Keratinocyte (primary cell): ENCODE measurements around the gene PRDX5.
"Not testable (repeated sequence)": the region's sequence is repeated elsewhere in the genome, so short reads cannot be mapped to it uniquely, and the experiment has no call there.

Source experiments
- EZH2 ChIP-seq: IDR thresholded peaks from one replicate; pipeline ENCODE4 v1.6.1; 2012; ENCODE audit warnings: inconsistent platforms, mild to moderate bottlenecking, low read length, moderate library complexity
- TF ChIP-seq, protein P1 (sequence below), 3 experiments: IDR thresholded peaks in 1 of 3; conservative IDR thresholded peaks in 1 of 3; optimal IDR thresholded peaks in 1 of 3; 2 replicates in 2 of 3; 3 replicates in 1 of 3; pipeline versions ENCODE3 to v1.5.1; 2011; ENCODE audit warnings: low read length in 3 of 3, mild to moderate bottlenecking in 3 of 3, moderate library complexity in 2 of 3, control low read depth in 1 of 3, inconsistent platforms in 1 of 3; ENCODE audit not compliant: insufficient read depth in 2 of 3; ENCODE audit errors: extremely low read depth in 1 of 3

DNA sequence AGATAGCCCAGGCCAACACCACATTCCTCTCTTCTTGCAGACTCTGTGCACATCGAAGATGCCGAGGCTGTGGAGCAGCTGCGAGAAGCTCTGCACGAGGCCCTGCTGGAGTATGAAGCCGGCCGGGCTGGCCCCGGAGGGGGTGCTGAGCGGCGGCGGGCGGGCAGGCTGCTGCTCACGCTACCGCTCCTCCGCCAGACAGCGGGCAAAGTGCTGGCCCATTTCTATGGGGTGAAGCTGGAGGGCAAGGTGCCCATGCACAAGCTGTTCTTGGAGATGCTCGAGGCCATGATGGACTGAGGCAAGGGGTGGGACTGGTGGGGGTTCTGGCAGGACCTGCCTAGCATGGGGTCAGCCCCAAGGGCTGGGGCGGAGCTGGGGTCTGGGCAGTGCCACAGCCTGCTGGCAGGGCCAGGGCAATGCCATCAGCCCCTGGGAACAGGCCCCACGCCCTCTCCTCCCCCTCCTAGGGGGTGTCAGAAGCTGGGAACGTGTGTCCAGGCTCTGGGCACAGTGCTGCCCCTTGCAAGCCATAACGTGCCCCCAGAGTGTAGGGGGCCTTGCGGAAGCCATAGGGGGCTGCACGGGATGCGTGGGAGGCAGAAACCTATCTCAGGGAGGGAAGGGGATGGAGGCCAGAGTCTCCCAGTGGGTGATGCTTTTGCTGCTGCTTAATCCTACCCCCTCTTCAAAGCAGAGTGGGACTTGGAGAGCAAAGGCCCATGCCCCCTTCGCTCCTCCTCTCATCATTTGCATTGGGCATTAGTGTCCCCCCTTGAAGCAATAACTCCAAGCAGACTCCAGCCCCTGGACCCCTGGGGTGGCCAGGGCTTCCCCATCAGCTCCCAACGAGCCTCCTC, 2.0 kb upstream of the PRDX5 start:
- TF ChIP-seq, protein P1, sequence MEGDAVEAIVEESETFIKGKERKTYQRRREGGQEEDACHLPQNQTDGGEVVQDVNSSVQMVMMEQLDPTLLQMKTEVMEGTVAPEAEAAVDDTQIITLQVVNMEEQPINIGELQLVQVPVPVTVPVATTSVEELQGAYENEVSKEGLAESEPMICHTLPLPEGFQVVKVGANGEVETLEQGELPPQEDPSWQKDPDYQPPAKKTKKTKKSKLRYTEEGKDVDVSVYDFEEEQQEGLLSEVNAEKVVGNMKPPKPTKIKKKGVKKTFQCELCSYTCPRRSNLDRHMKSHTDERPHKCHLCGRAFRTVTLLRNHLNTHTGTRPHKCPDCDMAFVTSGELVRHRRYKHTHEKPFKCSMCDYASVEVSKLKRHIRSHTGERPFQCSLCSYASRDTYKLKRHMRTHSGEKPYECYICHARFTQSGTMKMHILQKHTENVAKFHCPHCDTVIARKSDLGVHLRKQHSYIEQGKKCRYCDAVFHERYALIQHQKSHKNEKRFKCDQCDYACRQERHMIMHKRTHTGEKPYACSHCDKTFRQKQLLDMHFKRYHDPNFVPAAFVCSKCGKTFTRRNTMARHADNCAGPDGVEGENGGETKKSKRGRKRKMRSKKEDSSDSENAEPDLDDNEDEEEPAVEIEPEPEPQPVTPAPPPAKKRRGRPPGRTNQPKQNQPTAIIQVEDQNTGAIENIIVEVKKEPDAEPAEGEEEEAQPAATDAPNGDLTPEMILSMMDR (optimal IDR thresholded peaks at IDR 0.05 in 1 of 3, IDR thresholded peaks at IDR 0.05 in 1 of 3, conservative IDR thresholded peaks at IDR 0.05 in 1 of 3; ENCODE audit: extremely low read depth in 1 of 3, insufficient read depth in 2 of 3, low read length in 3 of 3) = not testable (repeated sequence)
- TF ChIP-seq EZH2 = not testable (repeated sequence)
